NT2/D1 (cell line): ENCODE data around the gene MYZAP.

Experiments used
- SUZ12 ChIP-seq: IDR thresholded peaks from 2 replicates; pipeline ENCODE4 v1.6.1; 2011; ENCODE audit not compliant: insufficient read length, insufficient read depth; ENCODE audit errors: extremely low read depth
- YY1 ChIP-seq: IDR thresholded peaks from 2 replicates; pipeline ENCODE4 v1.6.1; 2011; ENCODE audit not compliant: insufficient read length, insufficient read depth
- ZNF274 ChIP-seq: IDR thresholded peaks from 2 replicates; pipeline ENCODE4 v1.6.1; 2011; ENCODE audit warnings: mild to moderate bottlenecking, low read depth, low read length

- TF ChIP-seq SUZ12 = no peak
- no peak for TF ChIP-seq YY1
- no peak for TF ChIP-seq ZNF274
These were observed 18.6 kb upstream of the MYZAP start for GRCh38 chr15:57573151-57573550.
